GM12878 (cell line): Measurements from ENCODE around the gene GRK5. TPM values are rescaled to one million over a fixed set of nuclear protein-coding genes. Genes with fewer than 3 reads are reported as not detected.

ENCODE experiments used
- ATAC-seq: fragments of 200-7000 bp; cut with Tn5 transposase; 3 replicates; pipeline ENCODE4 v1.9.1; 2020; ENCODE audit warnings: mild to moderate bottlenecking, moderate library complexity
- BruUV-seq: library from RNA; stranded (reverse); fragments of 400-500 nt; replicated peaks from 2 replicates; lab custom pipeline; 2021; lab: Mats Ljungman, UMichigan
- CTCF ChIA-PET: fragments of 300-600 bp; sonication (Branson Sonifier 250); formaldehyde crosslinking; extraction: SDS; loops from one replicate; lab custom pipeline; 2021; ENCODE audit warnings: inconsistent platforms; lab: Yijun Ruan, JAX
- POLR2A ChIA-PET: fragments of 350-600 bp; formaldehyde crosslinking; extraction: SDS; loops from one replicate; lab custom pipeline; 2021; ENCODE audit warnings: inconsistent platforms; lab: Charles Lee
- RAD21 ChIA-PET: fragments of 300-600 bp; sonication (Branson Sonifier 250); formaldehyde crosslinking; loops from one replicate; lab custom pipeline; 2023; ENCODE audit warnings: antibody characterized with exemption; ENCODE audit not compliant: unreplicated experiment; lab: Charles Lee
- SMC1A ChIA-PET: fragments of 300-600 bp; sonication (Branson Sonifier 250); formaldehyde crosslinking; loops from one replicate; lab custom pipeline; 2023; ENCODE audit not compliant: unreplicated experiment, uncharacterized antibody; lab: Charles Lee
- DNase-seq: peaks from one replicate; pipeline ENCODE4 v3.0.0-alpha.2; 2011; ENCODE audit warnings: low read depth, low spot score
- FAIRE-seq: peaks from 3 replicates; lab custom pipeline; 2011; peaks lifted over from hg19 to GRCh38; lab: Jason Lieb, UNC
- H2AFZ ChIP-seq: 2 replicates; pipeline ENCODE4 v1.6.0; 2011; ENCODE audit warnings: low read depth, low read length, control low read depth; ENCODE audit not compliant: control insufficient read depth
- H3K27ac ChIP-seq: 2 replicates; pipeline ENCODE4 v1.5.1; 2011; ENCODE audit warnings: control low read depth; ENCODE audit not compliant: control insufficient read depth, insufficient read depth
- H3K27me3 ChIP-seq, 2 experiments: replicated peaks in 1 of 2; 2 replicates each; pipeline versions ENCODE4 v1.6.0 to v1.6.1; 2011; ENCODE audit warnings: low read length in 1 of 2; ENCODE audit not compliant: control insufficient read depth in 2 of 2, insufficient read depth in 2 of 2
- H3K36me3 ChIP-seq, 2 experiments: 2 replicates each; pipeline ENCODE4 v1.5.1; 2011; ENCODE audit warnings: low read length in 1 of 2; ENCODE audit not compliant: control insufficient read depth in 2 of 2, insufficient read depth in 2 of 2
- H3K4me1 ChIP-seq: 2 replicates; pipeline ENCODE4 v1.6.1; 2011; ENCODE audit warnings: mild to moderate bottlenecking, low read length, moderate library complexity, mixed read lengths; ENCODE audit not compliant: control insufficient read depth, insufficient read depth
- H3K4me2 ChIP-seq: 2 replicates; pipeline ENCODE4 v1.6.0; 2011; ENCODE audit warnings: control low read depth; ENCODE audit not compliant: control insufficient read depth, insufficient read depth
- H3K4me3 ChIP-seq: fragments of 200-600 bp; sonication (generic); 2 replicates; pipeline ENCODE4 v1.5.1; 2016
- H3K79me2 ChIP-seq: 2 replicates; pipeline ENCODE4 v1.6.0; 2011; ENCODE audit warnings: low read length; ENCODE audit not compliant: control insufficient read depth, insufficient read depth
- H3K9ac ChIP-seq: 2 replicates; pipeline ENCODE4 v1.8.0; 2011; ENCODE audit warnings: low read length, control low read depth, mixed read lengths; ENCODE audit not compliant: control insufficient read depth, insufficient read depth
- H3K9me3 ChIP-seq: replicated peaks from 3 replicates; pipeline ENCODE4 v1.5.1; 2011; ENCODE audit warnings: mild to moderate bottlenecking, low read length; ENCODE audit not compliant: control insufficient read depth, insufficient read depth
- H4K20me1 ChIP-seq: 2 replicates; pipeline ENCODE4 v1.6.0; 2011; ENCODE audit not compliant: control insufficient read depth, insufficient read depth
- BMI1 ChIP-seq: fragments of 450-650 bp; IDR thresholded peaks from 2 replicates; pipeline ENCODE4 v1.6.1; 2016; ENCODE audit warnings: mild to moderate bottlenecking, moderate library complexity, borderline replicate concordance
- CHD2 ChIP-seq: IDR thresholded peaks from 2 replicates; pipeline ENCODE4 v1.6.1; 2011; ENCODE audit warnings: low read depth, low read length, improper control_type of control experiment, borderline replicate concordance
- KDM1A ChIP-seq: fragments of 200-600 bp; sonication (generic); IDR thresholded peaks from 2 replicates; pipeline ENCODE4 v1.6.1; 2016; ENCODE audit warnings: borderline replicate concordance
- PML ChIP-seq: IDR thresholded peaks from 2 replicates; pipeline ENCODE4 v1.6.1; 2012; ENCODE audit warnings: low read length, inconsistent platforms
- SREBF1 ChIP-seq: IDR thresholded peaks from 2 replicates; pipeline ENCODE4 v1.6.1; 2012; ENCODE audit warnings: mild to moderate bottlenecking, low read length
- TBL1XR1 ChIP-seq: IDR thresholded peaks from 2 replicates; pipeline ENCODE4 v1.6.1; 2012; ENCODE audit warnings: low read depth, low read length, improper control_type of control experiment
- WRNIP1 ChIP-seq: IDR thresholded peaks from 2 replicates; pipeline ENCODE4 v1.6.1; 2011; ENCODE audit warnings: low read depth, low read length, improper control_type of control experiment, borderline replicate concordance
- ZBED1 ChIP-seq: IDR thresholded peaks from 2 replicates; pipeline ENCODE4 v1.6.1; 2016; ENCODE audit warnings: borderline replicate concordance
- WGBS: methylation state at CpG from one replicate; pipeline ENCODE4 v1.1.6; 2016; ENCODE audit warnings: low lambda C conversion rate; ENCODE audit not compliant: insufficient replicate concordance, insufficient coverage; ENCODE audit errors: missing lambda C conversion rate; 5-methylcytosine and 5-hydroxymethylcytosine counted together
- in situ Hi-C: fragments of 300-500 bp; cut with MboI; formaldehyde crosslinking; loops from 9 replicates; pipeline ENCODE4 v1.14.3; 2018; ENCODE audit warnings: mixed read lengths
- intact Hi-C: fragments of 100-400 bp; cut with micrococcal nuclease; formaldehyde crosslinking; loops from one replicate; pipeline ENCODE4 v1.14.2; 2022; ENCODE audit not compliant: unreplicated experiment
- polyA plus RNA-seq, 11 experiments: library from polyadenylated mRNA; depleted of rRNA in 4 of 11; unstranded in 6 of 11; stranded (reverse) in 5 of 11; fragments of >200 nt; fragmentation: Nextera tagmentation in 4 of 11; fragmentation: Illumina TruSeq in 1 of 11; extraction: Ambion mirVana in 4 of 11; extraction: Trizol in 1 of 11; gene quantifications; 1 replicate in 1 of 11; 2 replicates in 10 of 11; pipeline versions ENCODE4 v1.2.1 to v1.2.3, GENCODE V29; 2011 to 2016; ENCODE audit warnings: inconsistent platforms in 2 of 11, missing spikeins in 2 of 11, low read depth in 1 of 11
- total RNA-seq, 4 experiments: library from RNA; depleted of rRNA in 3 of 4; stranded (reverse); fragments of >200 nt in 3 of 4; fragmentation: Illumina TruSeq in 1 of 4; extraction: Trizol in 1 of 4; gene quantifications; 2 replicates each; pipeline versions ENCODE4 v1.2.1 to v1.2.3, GENCODE V29; 2013 to 2021
- TF ChIP-seq, protein P1 (sequence below): IDR thresholded peaks from 2 replicates; pipeline ENCODE4 v1.6.1; 2011; ENCODE audit warnings: low read depth, mild to moderate bottlenecking, low read length, moderate library complexity, borderline replicate concordance; ENCODE audit errors: extremely low read depth

The GRK5 gene
- total and polyA plus RNA-seq, 10 of the 15 experiments (the other 5 are each of a cell fraction or from before 2014, with no cell fraction given) = 0.11 to 22.1 (median 10.0) TPM

DNA sequence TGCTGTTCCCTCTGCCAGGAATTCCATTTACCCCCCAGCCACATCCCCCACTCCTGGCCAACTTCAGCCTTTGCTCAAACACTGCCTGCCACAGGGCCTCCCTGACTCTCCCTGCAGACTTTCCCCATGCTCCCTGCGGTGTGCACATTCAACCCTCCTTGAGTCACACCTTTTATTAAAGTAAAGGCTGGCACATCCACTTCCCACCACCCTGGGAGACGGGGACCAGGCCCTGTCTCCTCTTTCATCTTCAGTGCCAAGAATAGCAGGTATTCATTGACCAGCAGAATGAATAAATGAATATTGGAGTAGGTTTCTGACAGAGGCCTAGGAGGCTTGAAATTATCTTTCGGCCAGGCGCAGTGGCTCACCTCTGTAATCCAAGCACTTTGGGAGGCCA lies 91.4 kb downstream of the GRK5 start:
- no peaks in the 10 kb centered on the region; the same call in 1 of the 2 replicates for H3K79me2 ChIP-seq
- RAD21 ChIA-PET = no interaction called here
- H2AFZ ChIP-seq = no peak overlapping the region
- FAIRE-seq (no peak), DNase-seq (no peak)
- 71% methylated on average over 4 of the region's 4 CpGs for WGBS
- H3K4me1 ChIP-seq = peaks cover 12% of the 10 kb centered on the region
- TF ChIP-seq PML = no peak
- no peak for TF ChIP-seq ZBED1
- no peak for TF ChIP-seq SREBF1
- no peak for TF ChIP-seq CHD2
- TF ChIP-seq WRNIP1 = no peak
- no peak for TF ChIP-seq TBL1XR1
- no peak for TF ChIP-seq BMI1
- TF ChIP-seq, protein P1, sequence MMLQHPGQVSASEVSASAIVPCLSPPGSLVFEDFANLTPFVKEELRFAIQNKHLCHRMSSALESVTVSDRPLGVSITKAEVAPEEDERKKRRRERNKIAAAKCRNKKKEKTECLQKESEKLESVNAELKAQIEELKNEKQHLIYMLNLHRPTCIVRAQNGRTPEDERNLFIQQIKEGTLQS = no peak
- TF ChIP-seq KDM1A = no peak
- TF ChIP-seq, all 136 proteins: peak for 0
- CTCF ChIA-PET = interaction anchor here (1.4 kb wide), 1 partner anchor 92 kb away, joined by 4 read pairs; no protein-coding TSS in a partner anchor
- intact Hi-C loops = no loop called here
- no peak for ATAC-seq
- SMC1A ChIA-PET = interaction anchor here (1.7 kb wide), 1 partner anchor 9 kb away, joined by 3 read pairs; no protein-coding TSS in a partner anchor
- Histone ChIP-seq H3K9ac (no peak overlapping the region), H4K20me1 (no peaks in the 10 kb centered on the region), H3K9me3 (no peaks in the 10 kb centered on the region; the same call in 1 of the 3 replicates), H3K27ac (no peak overlapping the region), H3K4me3 (no peak overlapping the region), H3K36me3 (no peaks in the 10 kb centered on the region), H3K27me3 (no peaks in the 10 kb centered on the region), H3K4me2 (no peak overlapping the region)
- POLR2A ChIA-PET = interaction anchor here (0.5 kb wide), 1 partner anchor 11 kb away, joined by 3 read pairs; no protein-coding TSS in a partner anchor
- BruUV-seq = no TSS peak
- in situ Hi-C loops = no loop called here
